ENCODE data around the gene KCTD4. TPM values are rescaled to one million over a fixed set of nuclear protein-coding genes. Genes with fewer than 3 reads are reported as not detected.

Gene KCTD4
- total RNA-seq, 1 donor: under 0.01 TPM

- Histone ChIP-seq H3K27ac (ENCODE audit: low read depth, low read length) (no peak overlapping the region), H3K4me2 (ENCODE audit: insufficient read depth, low read length) (no peak overlapping the region), H3K36me3 (ENCODE audit: insufficient read depth, low read length) (no peaks in the 10 kb centered on the region), H3K79me2 (ENCODE audit: insufficient read depth, low read length) (peaks cover 35% of the 10 kb centered on the region), H4K20me1 (ENCODE audit: insufficient read depth, low read length) (no peaks in the 10 kb centered on the region), H2AFZ (ENCODE audit: low read length) (no peak overlapping the region), H3K4me3 (ENCODE audit: insufficient read depth, low read length) (no peak overlapping the region), H3K4me1 (ENCODE audit: insufficient read depth, low read length) (peaks cover 22% of the 10 kb centered on the region), H3K9me3 (ENCODE audit: low read depth, low read length) (no peaks in the 10 kb centered on the region), H3K27me3 (ENCODE audit: insufficient read depth, low read length) (no peaks in the 10 kb centered on the region)
- DNase-seq (ENCODE audit: insufficient read length, low spot score, missing footprints): no peak
- no peak for TF ChIP-seq CTCF (IDR thresholded peaks at IDR 0.05; ENCODE audit: extremely low read depth, low read depth, low read length)
Measured at GRCh38 chr13:45174478-45174877, 26.4 kb downstream of the KCTD4 start.

- no peak overlapping the region for H3K4me3 ChIP-seq (ENCODE audit: insufficient read depth, low read length)
- no peaks in the 10 kb centered on the region for H3K36me3 ChIP-seq (ENCODE audit: insufficient read depth, low read length)
- no peaks in the 10 kb centered on the region for H4K20me1 ChIP-seq (ENCODE audit: insufficient read depth, low read length)
- no peak overlapping the region for H3K27ac ChIP-seq (ENCODE audit: low read depth, low read length)
- DNase-seq (ENCODE audit: insufficient read length, low spot score, missing footprints): no peak
- peaks cover 25% of the 10 kb centered on the region for H3K79me2 ChIP-seq (ENCODE audit: insufficient read depth, low read length)
- no peak for TF ChIP-seq CTCF (IDR thresholded peaks at IDR 0.05; ENCODE audit: extremely low read depth, low read depth, low read length)
- no peaks in the 10 kb centered on the region for H3K9me3 ChIP-seq (ENCODE audit: low read depth, low read length)
- no peak overlapping the region for H2AFZ ChIP-seq (ENCODE audit: low read length)
- no peaks in the 10 kb centered on the region for H3K27me3 ChIP-seq (ENCODE audit: insufficient read depth, low read length)
- H3K4me2 ChIP-seq (ENCODE audit: insufficient read depth, low read length): no peak overlapping the region
- H3K4me1 ChIP-seq (ENCODE audit: insufficient read depth, low read length): peaks cover 8% of the 10 kb centered on the region
Measured at GRCh38 chr13:45168555-45168930, 32.3 kb downstream of the KCTD4 start.

- no peak overlapping the region for H3K27ac ChIP-seq (ENCODE audit: low read depth, low read length)
Measured at GRCh38 chr13:45167611-45168554, 33.0 kb downstream of the KCTD4 start.

More at GRCh38 chr13:45167611-45168554, 33.0 kb downstream of the KCTD4 start:
- H3K4me3 ChIP-seq (ENCODE audit: insufficient read depth, low read length): no peak overlapping the region
- H2AFZ ChIP-seq (ENCODE audit: low read length): no peak overlapping the region
- H3K36me3 ChIP-seq (ENCODE audit: insufficient read depth, low read length): no peaks in the 10 kb centered on the region
- H3K27me3 ChIP-seq (ENCODE audit: insufficient read depth, low read length): no peaks in the 10 kb centered on the region
- H4K20me1 ChIP-seq (ENCODE audit: insufficient read depth, low read length): no peaks in the 10 kb centered on the region
- peaks cover 22% of the 10 kb centered on the region for H3K79me2 ChIP-seq (ENCODE audit: insufficient read depth, low read length)
- peak; percentile 76 for DNase-seq (ENCODE audit: insufficient read length, low spot score, missing footprints)
- no peak overlapping the region for H3K4me2 ChIP-seq (ENCODE audit: insufficient read depth, low read length)
- no peaks in the 10 kb centered on the region for H3K9me3 ChIP-seq (ENCODE audit: low read depth, low read length)
- H3K4me1 ChIP-seq (ENCODE audit: insufficient read depth, low read length): peaks cover 14% of the 10 kb centered on the region
- TF ChIP-seq CTCF (IDR thresholded peaks at IDR 0.05; ENCODE audit: extremely low read depth, low read depth, low read length): no peak
